ENCODE results near the gene CBL.

DNA sequence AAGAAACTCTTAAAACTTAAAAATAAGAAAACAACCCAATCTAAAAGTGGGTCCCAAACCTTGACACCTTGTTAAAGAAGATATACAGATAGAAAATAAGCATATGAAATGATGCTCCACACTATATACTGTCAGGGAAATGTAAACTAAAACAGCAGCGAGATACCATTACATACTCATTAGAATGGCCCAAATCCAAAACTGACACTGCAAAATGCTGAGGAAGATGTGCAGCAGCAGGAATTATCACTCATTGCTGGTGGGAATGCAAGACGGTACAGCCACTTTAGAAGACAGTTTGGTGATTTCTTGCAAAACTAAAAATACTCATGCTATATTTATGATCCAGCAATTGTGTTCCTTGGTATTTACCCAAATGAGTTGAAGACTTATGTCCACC, 123.2 kb downstream of the CBL start:
- TF ChIP-seq, protein P1, sequence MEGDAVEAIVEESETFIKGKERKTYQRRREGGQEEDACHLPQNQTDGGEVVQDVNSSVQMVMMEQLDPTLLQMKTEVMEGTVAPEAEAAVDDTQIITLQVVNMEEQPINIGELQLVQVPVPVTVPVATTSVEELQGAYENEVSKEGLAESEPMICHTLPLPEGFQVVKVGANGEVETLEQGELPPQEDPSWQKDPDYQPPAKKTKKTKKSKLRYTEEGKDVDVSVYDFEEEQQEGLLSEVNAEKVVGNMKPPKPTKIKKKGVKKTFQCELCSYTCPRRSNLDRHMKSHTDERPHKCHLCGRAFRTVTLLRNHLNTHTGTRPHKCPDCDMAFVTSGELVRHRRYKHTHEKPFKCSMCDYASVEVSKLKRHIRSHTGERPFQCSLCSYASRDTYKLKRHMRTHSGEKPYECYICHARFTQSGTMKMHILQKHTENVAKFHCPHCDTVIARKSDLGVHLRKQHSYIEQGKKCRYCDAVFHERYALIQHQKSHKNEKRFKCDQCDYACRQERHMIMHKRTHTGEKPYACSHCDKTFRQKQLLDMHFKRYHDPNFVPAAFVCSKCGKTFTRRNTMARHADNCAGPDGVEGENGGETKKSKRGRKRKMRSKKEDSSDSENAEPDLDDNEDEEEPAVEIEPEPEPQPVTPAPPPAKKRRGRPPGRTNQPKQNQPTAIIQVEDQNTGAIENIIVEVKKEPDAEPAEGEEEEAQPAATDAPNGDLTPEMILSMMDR (conservative IDR thresholded peaks at IDR 0.05; ENCODE audit: low read length), result no peak
- no peak for TF ChIP-seq EZH2phosphoT487 (IDR thresholded peaks at IDR 0.05; ENCODE audit: borderline replicate concordance, low read depth, low read length)
